SIG-M5 treated with dmso at 0.1 percent for 504 hours (cell line): ENCODE measurements around the gene DCK.
"Not testable (repeated sequence)": the region's sequence is repeated elsewhere in the genome, so short reads cannot be mapped to it uniquely, and the experiment has no call there.

Experiments used
- DNase-seq: peaks from one replicate; lab custom pipeline; 2025; ENCODE audit not compliant: unreplicated experiment; lab: John Stamatoyannopoulos, UW

The DCK gene

DNA sequence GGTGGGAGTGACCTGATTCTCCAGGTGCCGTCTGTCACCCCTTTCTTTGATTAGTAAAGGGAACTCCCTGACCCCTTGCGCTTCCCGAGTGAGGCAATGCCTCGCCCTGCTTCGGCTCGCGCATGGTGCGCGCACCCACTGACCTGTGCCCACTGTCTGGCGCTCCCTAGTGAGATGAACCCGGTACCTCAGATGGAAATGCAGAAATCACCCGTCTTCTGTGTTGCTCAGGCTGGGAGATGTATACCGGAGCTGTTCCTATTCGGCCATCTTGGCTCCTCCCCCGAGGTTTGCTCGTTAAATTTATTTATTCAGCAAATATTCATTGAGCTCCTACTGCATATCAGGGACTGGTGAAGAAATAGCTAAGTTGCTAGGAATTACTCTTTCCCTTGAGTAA, 66.1 kb downstream of the DCK start:
- DNase-seq, result not testable (repeated sequence)

DNA sequence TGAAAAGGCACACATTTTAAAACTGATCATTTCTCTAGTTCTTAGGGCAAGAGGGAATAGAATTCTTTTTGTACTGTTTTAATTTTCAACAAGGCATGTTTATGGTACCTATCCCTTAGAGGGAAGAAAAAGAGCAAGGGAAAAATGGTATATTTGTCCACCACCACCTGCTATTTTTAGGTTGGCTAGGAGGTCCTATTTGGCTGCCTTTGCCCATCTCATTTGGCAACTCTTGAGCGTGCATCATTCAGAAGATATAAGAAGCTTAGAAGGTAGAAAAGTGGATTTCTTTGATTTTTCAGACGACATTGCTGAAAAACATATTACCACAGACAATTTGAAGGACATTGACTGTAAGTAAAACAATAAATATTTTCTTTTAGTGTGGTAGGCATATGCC, 69.0 kb downstream of the DCK start:
- DNase-seq, result no peak

DNA sequence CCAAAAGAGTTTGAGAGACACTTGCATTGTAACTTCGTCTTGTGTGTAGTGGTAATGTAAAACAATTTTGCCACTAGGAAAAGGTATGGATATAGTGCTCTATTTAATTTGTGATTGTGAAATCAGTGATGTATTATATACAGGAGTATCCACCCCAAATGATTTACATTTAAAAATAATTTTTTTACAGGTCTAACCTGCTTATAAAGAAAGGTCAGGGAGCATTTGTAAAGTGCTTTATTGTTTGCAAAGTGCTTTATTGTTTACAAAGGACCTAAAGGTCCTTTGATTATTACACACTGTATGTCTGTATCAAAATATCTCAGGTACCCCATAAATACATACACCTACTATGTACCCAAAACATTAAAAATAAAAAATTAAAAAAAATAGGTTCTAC, 70.3 kb downstream of the DCK start:
- DNase-seq, result no peak

DNA sequence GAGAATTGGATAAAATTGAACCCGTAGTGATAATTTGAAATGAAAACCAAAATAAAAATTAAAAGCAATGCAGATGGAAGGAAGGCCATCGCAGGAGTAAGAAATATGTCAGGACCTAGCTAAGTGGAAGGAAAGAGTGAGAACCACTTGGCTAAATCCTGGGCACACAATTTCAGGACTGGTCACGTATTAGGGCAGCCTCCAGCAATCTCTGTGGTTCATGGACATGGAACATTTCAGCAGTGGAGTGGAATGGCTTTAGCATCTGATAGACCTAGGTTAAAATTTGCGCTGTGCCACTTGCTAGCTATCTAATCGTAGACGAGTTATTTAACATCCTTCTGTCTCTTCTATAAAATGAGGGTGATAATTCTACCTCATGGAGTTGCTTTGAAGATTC, 71.1 kb downstream of the DCK start:
- no peak for DNase-seq

DNA sequence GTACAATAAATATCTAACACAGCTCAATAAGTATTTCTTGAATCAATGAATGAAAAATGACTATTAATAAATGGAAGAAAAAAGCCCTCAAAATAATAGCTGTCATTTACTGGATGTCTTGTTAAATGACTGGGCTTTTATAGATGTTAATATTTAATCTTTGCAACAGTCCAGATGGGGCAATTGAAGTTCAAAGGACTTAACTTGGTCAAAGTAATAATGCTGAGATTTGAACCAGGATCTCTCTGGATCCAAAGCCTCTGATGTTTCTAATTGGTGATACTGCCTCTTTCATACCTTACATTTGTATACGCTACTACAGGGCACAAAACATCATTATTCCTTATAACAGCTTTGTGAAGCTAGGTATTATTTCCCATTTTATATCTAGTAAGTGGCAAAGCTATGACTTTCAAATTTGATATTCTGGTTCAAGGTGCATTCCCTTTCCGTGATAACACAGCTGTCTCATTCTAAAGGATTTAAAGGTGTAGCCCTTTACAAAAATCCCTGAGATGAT, 72.6 kb downstream of the DCK start:
- no peak for DNase-seq

DNA sequence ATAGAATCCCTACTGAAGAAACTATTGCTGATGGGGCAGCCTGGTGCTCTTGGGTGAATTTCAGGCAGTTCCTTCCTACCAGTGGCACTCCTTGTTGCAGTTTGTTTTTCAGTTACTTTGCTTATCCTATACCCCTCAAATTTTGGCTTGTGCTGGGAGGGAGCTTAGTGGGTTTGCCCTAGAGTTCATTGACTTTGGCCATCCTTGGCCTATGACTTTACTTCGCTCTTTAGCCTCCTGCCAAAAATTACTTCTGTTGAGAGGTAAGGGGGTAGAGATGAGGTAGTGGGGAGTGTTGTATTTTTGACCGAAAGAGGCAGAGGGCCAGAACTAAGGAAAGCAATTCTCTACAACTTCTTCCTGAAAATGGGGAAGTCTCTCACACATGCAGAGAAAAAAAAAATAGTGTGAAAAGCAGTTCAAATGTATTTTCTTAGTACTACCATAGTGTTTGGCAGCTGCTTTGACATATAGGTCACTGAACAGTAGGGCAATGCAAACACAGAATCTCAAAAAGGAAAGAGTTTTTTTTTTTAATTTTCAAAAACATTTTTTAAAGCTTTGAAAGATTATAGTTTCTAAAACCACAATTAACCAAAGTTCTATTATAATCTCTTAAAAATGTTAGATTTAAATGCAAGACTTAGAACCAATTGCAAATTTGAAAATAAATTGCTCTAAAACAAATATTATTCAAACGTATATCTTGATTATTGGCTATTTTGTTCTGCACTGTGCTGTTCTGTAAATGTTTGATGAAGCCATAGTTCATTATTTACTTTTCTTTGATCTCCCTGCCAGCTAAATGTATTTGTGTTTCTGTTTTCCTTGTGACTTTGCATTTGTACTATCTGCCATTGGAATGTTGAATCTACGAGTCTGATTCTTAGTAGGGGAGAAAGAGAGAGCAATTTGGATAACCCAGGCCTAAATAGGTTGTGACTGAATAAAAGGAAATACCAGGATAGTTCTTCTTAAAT, 73.6 kb downstream of the DCK start:
- DNase-seq, result no peak

DNA sequence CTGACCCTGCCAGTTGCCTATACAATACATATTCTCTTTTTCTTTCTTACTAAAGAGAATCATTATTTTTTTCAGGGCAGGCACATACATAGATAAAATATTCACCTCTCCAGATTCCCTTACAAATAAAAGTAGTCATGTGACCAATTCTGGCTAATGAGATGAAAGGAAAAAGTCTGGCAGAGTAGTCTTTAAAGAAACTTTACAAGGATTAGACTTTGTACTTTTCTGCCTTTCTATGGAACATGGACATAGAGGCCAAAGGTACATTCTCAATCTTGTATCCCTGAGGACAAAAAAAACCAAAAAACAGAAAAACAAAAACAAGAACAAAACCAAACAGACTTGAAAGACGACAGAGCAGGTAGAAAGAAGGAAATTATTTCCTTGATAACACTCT, 75.6 kb downstream of the DCK start:
- no peak for DNase-seq

DNA sequence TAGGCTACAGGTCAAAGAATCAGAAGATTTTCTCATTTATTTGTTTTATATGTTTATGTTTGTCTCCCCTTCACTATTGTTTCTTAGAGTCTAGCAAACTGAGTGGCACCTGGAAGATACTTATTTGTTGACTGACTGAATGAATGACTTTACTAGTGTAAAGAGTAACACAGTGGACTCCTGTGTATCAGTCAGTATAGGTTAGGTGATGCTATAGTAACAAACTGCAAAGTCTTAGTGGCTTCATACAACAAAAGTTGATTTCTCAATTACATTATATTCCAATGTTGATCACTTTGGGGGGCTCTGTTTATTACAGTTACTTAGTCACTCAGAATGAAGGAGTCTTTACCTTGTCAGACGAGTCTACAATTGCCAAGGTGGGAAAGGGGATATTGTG, 76.6 kb downstream of the DCK start:
- no peak for DNase-seq

DNA sequence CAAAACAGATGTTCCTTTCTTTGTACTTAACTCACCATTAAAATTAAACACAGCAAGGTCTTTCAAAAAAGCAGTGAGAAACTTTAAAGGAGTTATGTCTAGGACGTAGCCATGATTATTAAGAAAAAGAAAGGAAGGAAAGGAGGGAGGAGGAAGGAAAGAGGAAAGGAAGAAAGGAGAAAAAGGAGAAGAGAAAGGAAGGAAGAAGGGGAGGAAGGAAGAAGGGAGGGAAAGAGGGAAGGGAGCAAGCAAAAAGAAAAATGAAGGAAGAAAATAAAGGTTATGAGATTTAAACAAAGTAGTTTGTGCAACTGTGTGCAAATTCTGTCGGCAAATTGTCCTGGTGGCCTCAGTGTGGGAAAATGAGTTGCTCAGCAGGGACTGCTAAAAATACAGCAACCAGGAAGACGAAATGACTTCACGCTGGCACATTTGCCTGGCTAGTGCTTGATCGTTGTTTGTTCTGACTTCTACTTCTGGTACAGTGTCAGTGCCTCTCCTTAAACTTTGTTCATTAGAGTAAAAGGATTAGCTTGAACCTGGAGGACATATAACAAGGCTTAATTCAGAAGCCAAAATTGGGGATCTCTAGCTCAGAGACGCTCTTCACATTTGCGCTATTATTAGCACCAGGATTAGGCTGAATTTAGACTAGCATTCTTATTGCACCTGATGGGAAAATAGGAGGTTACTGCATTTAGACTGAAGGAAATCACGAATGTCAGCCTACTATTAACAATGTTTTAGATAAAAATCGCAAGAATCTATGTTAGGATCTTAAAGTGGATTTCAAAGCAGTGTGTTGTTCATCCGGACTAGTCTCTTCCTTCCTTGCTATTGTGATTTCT, 81.2 kb downstream of the DCK start:
- DNase-seq, result no peak
